GM23338 (cell line): ENCODE results near the gene DCLK1. TPM values are rescaled to one million over a fixed set of nuclear protein-coding genes. Genes with fewer than 3 reads are reported as not detected.

Experiments
- ATAC-seq: fragments of 200-7000 bp; cut with Tn5 transposase; 3 replicates; pipeline ENCODE4 v1.9.1; 2020
- DNase-seq: peaks from one replicate; pipeline ENCODE4 v3.0.0-alpha.2; 2015; ENCODE audit warnings: low spot score
- H2AFZ ChIP-seq: fragments of 200-600 bp; sonication (generic); 2 replicates; pipeline ENCODE4 v1.8.0; 2016; ENCODE audit warnings: antibody characterized with exemption, mild to moderate bottlenecking, moderate library complexity
- H3F3A ChIP-seq: fragments of 200-600 bp; sonication (generic); replicated peaks from 2 replicates; pipeline ENCODE4 v1.8.0; 2017; ENCODE audit warnings: antibody characterized with exemption, mixed run types, low read depth
- H3K27ac ChIP-seq: fragments of 200-600 bp; sonication (generic); 2 replicates; pipeline ENCODE4 v1.6.1; 2016; ENCODE audit warnings: low read depth
- H3K27me3 ChIP-seq: fragments of 200-600 bp; sonication (generic); 2 replicates; pipeline ENCODE4 v1.8.0; 2016; ENCODE audit warnings: mild to moderate bottlenecking, mixed run types, moderate library complexity; ENCODE audit not compliant: insufficient read depth
- H3K36me3 ChIP-seq: fragments of 200-600 bp; sonication (generic); 2 replicates; pipeline ENCODE4 v1.8.0; 2016; ENCODE audit warnings: mild to moderate bottlenecking; ENCODE audit not compliant: insufficient read depth
- H3K4me1 ChIP-seq: fragments of 200-600 bp; sonication (generic); 2 replicates; pipeline ENCODE4 v1.8.0; 2016; ENCODE audit warnings: mild to moderate bottlenecking, moderate library complexity; ENCODE audit not compliant: insufficient read depth
- H3K4me2 ChIP-seq: fragments of 200-600 bp; sonication (generic); 2 replicates; pipeline ENCODE4 v1.7.1; 2017; ENCODE audit warnings: mixed run types
- H3K4me3 ChIP-seq: fragments of 200-600 bp; sonication (generic); 2 replicates; pipeline ENCODE4 v1.6.1; 2016; ENCODE audit warnings: mixed run types
- H3K79me2 ChIP-seq: fragments of 200-600 bp; sonication (generic); replicated peaks from 2 replicates; pipeline ENCODE4 v1.8.0; 2017; ENCODE audit warnings: mild to moderate bottlenecking; ENCODE audit not compliant: insufficient read depth
- H3K9me2 ChIP-seq: fragments of 200-600 bp; sonication (generic); 2 replicates; pipeline ENCODE4 v1.8.0; 2017; ENCODE audit not compliant: insufficient read depth
- H4K20me1 ChIP-seq: fragments of 200-600 bp; sonication (generic); replicated peaks from 2 replicates; pipeline ENCODE4 v1.8.0; 2017; ENCODE audit warnings: mild to moderate bottlenecking; ENCODE audit not compliant: insufficient read depth
- H3K27ac Mint-ChIP-seq: 2 replicates; pipeline ENCODE4 v1.8.0; 2020; ENCODE audit warnings: inconsistent platforms, mild to moderate bottlenecking, moderate library complexity, mixed read lengths
- H3K27me3 Mint-ChIP-seq: 3 replicates; pipeline ENCODE4 v1.8.0; 2022; ENCODE audit warnings: low read depth, mild to moderate bottlenecking, moderate library complexity, mixed read lengths, inconsistent platforms; ENCODE audit not compliant: insufficient read depth, poor library complexity
- H3K36me3 Mint-ChIP-seq: 3 replicates; pipeline ENCODE4 v1.8.0; 2021; ENCODE audit warnings: low read depth, mild to moderate bottlenecking, inconsistent platforms, moderate library complexity, mixed read lengths
- H3K4me1 Mint-ChIP-seq: 3 replicates; pipeline ENCODE4 v1.8.0; 2020; ENCODE audit warnings: mild to moderate bottlenecking, inconsistent platforms, mixed read lengths
- H3K4me3 Mint-ChIP-seq: 3 replicates; pipeline ENCODE4 v1.8.0; 2021; ENCODE audit warnings: moderate library complexity, mild to moderate bottlenecking, inconsistent platforms, mixed read lengths
- H3K9me3 Mint-ChIP-seq: 3 replicates; pipeline ENCODE4 v1.8.0; 2020; ENCODE audit warnings: moderate library complexity, mild to moderate bottlenecking, inconsistent platforms, mixed read lengths
- CREB1 ChIP-seq: fragments of 250-450 bp; sonication (Bioruptor Pico); IDR thresholded peaks from 2 replicates; pipeline ENCODE4 v1.5.0; 2020; ENCODE audit warnings: low read depth, mild to moderate bottlenecking, moderate library complexity
- CTCF ChIP-seq, 2 experiments: fragments of 200-600 bp in 1 of 2; sonication (generic) in 1 of 2; conservative IDR thresholded peaks; 2 replicates each; pipeline versions ENCODE4 v1.5.1 to v1.6.1; 2016 to 2017; ENCODE audit warnings: antibody characterized with exemption in 2 of 2, low read depth in 2 of 2, mild to moderate bottlenecking in 2 of 2, moderate library complexity in 1 of 2
- EZH2phosphoT487 ChIP-seq: fragments of 200-600 bp; sonication (generic); IDR thresholded peaks from one replicate; pipeline ENCODE4 v1.8.1; 2018; ENCODE audit warnings: antibody characterized with exemption; ENCODE audit not compliant: unreplicated experiment
- JUNB ChIP-seq: IDR thresholded peaks from one replicate; pipeline ENCODE4 v1.6.1; 2016; ENCODE audit warnings: antibody characterized with exemption; ENCODE audit not compliant: unreplicated experiment
- NANOG ChIP-seq: IDR thresholded peaks from 2 replicates; pipeline ENCODE4 v1.6.1; 2016; ENCODE audit warnings: antibody characterized with exemption, borderline replicate concordance
- POLR2AphosphoS5 ChIP-seq: IDR thresholded peaks from 2 replicates; pipeline ENCODE4 v1.6.1; 2016; ENCODE audit warnings: antibody characterized with exemption, low read depth
- REST ChIP-seq: IDR thresholded peaks from one replicate; pipeline ENCODE4 v1.6.1; 2018; ENCODE audit warnings: antibody characterized with exemption; ENCODE audit not compliant: unreplicated experiment
- STAT1 ChIP-seq: IDR thresholded peaks from one replicate; pipeline ENCODE4 v1.6.1; 2016; ENCODE audit warnings: antibody characterized with exemption; ENCODE audit not compliant: unreplicated experiment
- ZNF114 ChIP-seq: fragments of 250-450 bp; sonication (Bioruptor Pico); IDR thresholded peaks from 2 replicates; pipeline ENCODE4 v1.5.0; 2020; ENCODE audit warnings: mild to moderate bottlenecking, moderate library complexity
- ZNF331 ChIP-seq: fragments of 250-450 bp; sonication (Bioruptor Pico); IDR thresholded peaks from 2 replicates; pipeline ENCODE4 v1.5.0; 2020; ENCODE audit warnings: low read depth, mild to moderate bottlenecking, moderate library complexity
- ZNF462 ChIP-seq: fragments of 250-450 bp; sonication (Bioruptor Pico); IDR thresholded peaks from 2 replicates; pipeline ENCODE4 v1.5.0; 2020; ENCODE audit warnings: mild to moderate bottlenecking, moderate library complexity
- polyA plus RNA-seq: library from polyadenylated mRNA; unstranded; fragments of >200 nt; fragmentation: Nextera tagmentation; extraction: Ambion mirVana; gene quantifications from 2 replicates; pipeline ENCODE4 v1.2.1, GENCODE V29; 2016
- total RNA-seq: library from RNA; depleted of rRNA; stranded (reverse); fragments of >200 nt; shearing (Covaris generic); gene quantifications from 2 replicates; pipeline ENCODE4 v1.2.3, GENCODE V29; 2014

Gene DCLK1
- total and polyA plus RNA-seq, 2 experiments from 2014 or later, result 13.1 to 57.7 TPM

- no peak for TF ChIP-seq ZNF114 (CRISPR knock-in tag)
- no peak for TF ChIP-seq JUNB
Measured at GRCh38 chr13:35936246-35936978, 194.8 kb downstream of the DCLK1 start (continued).

- no peaks in the 10 kb centered on the region for H3K4me1 ChIP-seq
- DNase-seq (peak; percentile 36), ATAC-seq (peak; percentile 54; the same call in 2 of the 3 replicates)
- H2AFZ ChIP-seq, result no peak overlapping the region
- no peaks in the 10 kb centered on the region for H3F3A ChIP-seq
- H3K9me3 Mint-ChIP-seq, result peaks cover 40% of the 10 kb centered on the region
- no peak overlapping the region for H3K27ac ChIP-seq
- H3K4me2 ChIP-seq, result no peak overlapping the region
- peaks cover 3% of the 10 kb centered on the region for H3K27me3 Mint-ChIP-seq
- H4K20me1 ChIP-seq, result no peaks in the 10 kb centered on the region
- no peaks in the 10 kb centered on the region for H3K79me2 ChIP-seq
- H3K4me3 Mint-ChIP-seq, result no peak overlapping the region
- no peaks in the 10 kb centered on the region for H3K4me1 Mint-ChIP-seq
- no peak overlapping the region for H3K27ac Mint-ChIP-seq
- H3K4me3 ChIP-seq, result no peak overlapping the region
- H3K27me3 ChIP-seq, result no peaks in the 10 kb centered on the region
- peaks cover 42% of the 10 kb centered on the region for H3K36me3 Mint-ChIP-seq
- H3K9me2 ChIP-seq, result peaks cover 6% of the 10 kb centered on the region; the same call in 1 of the 2 replicates
- peaks cover 17% of the 10 kb centered on the region for H3K36me3 ChIP-seq
- no peak for TF ChIP-seq REST
- TF ChIP-seq ZNF331, result no peak
- TF ChIP-seq NANOG, result no peak
- TF ChIP-seq ZNF114 (CRISPR knock-in tag), result no peak
- TF ChIP-seq STAT1, result no peak
- no peak for TF ChIP-seq POLR2AphosphoS5
- TF ChIP-seq CREB1 (CRISPR knock-in tag), result no peak
- TF ChIP-seq CTCF (conservative IDR thresholded peaks at IDR 0.05; ENCODE audit: low read depth in 2 of 2), result no peak
- TF ChIP-seq ZNF462 (CRISPR knock-in tag), result no peak
- TF ChIP-seq EZH2phosphoT487, result no peak
Measured at GRCh38 chr13:35930665-35931631, 200.2 kb downstream of the DCLK1 start.
